CD14-positive monocyte (primary cell): ENCODE results near the gene KRT38. TPM values are rescaled to one million over a fixed set of nuclear protein-coding genes. Genes with fewer than 3 reads are reported as not detected.

Source experiments
- DNase-seq, 3 donors: peaks; one replicate each; pipeline ENCODE4 v3.0.0-alpha.2; 2011 to 2022
- H2AFZ ChIP-seq: 2 replicates; pipeline ENCODE4 v1.6.0; 2012; ENCODE audit warnings: mild to moderate bottlenecking, low read depth, low read length, inconsistent platforms; ENCODE audit not compliant: insufficient read depth, poor library complexity, severe bottlenecking
- H3K27ac ChIP-seq, 2 donors: 1 replicate in 1 of 2; 2 replicates in 1 of 2; pipeline ENCODE4 v1.5.1; 2012 to 2013; ENCODE audit warnings: low read length in 2 of 2, control low read depth in 1 of 2, inconsistent platforms in 1 of 2, low read depth in 1 of 2, mild to moderate bottlenecking in 1 of 2
- H3K27me3 ChIP-seq, 2 donors: one replicate each; pipeline versions ENCODE4 v1.6.0 to v1.6.1; 2011 to 2013; ENCODE audit warnings: low read length in 2 of 2; ENCODE audit not compliant: control insufficient read depth in 2 of 2, insufficient read depth in 2 of 2
- H3K36me3 ChIP-seq, 2 donors: replicated peaks in 1 of 2; 1 replicate in 1 of 2; 2 replicates in 1 of 2; pipeline versions ENCODE4 v1.5.1 to v1.6.1; 2012 to 2013; ENCODE audit warnings: low read length in 2 of 2, control low read depth in 1 of 2, inconsistent platforms in 1 of 2, mild to moderate bottlenecking in 1 of 2; ENCODE audit not compliant: insufficient read depth in 2 of 2, control insufficient read depth in 1 of 2
- H3K4me1 ChIP-seq, 2 donors: 1 replicate in 1 of 2; 2 replicates in 1 of 2; pipeline versions ENCODE4 v1.5.1 to v1.6.1; 2012 to 2013; ENCODE audit warnings: low read length in 2 of 2, control low read depth in 1 of 2, inconsistent platforms in 1 of 2, mild to moderate bottlenecking in 1 of 2, moderate library complexity in 1 of 2; ENCODE audit not compliant: insufficient read depth in 2 of 2, control insufficient read depth in 1 of 2
- H3K4me2 ChIP-seq: replicated peaks from 2 replicates; pipeline ENCODE3; 2012; ENCODE audit warnings: low read length, moderate library complexity, mild to moderate bottlenecking; ENCODE audit not compliant: poor library complexity, severe bottlenecking; ENCODE audit errors: extremely low read depth
- H3K4me3 ChIP-seq, 3 experiments: fragments of 200-600 bp in 1 of 3; sonication (generic) in 1 of 3; replicated peaks in 1 of 3; 1 replicate in 2 of 3; 2 replicates in 1 of 3; pipeline ENCODE4 v1.5.1; 2011 to 2013; ENCODE audit warnings: low read length in 3 of 3, mild to moderate bottlenecking in 3 of 3, control low read depth in 2 of 3, low read depth in 2 of 3, inconsistent platforms in 1 of 3, moderate library complexity in 1 of 3
- H3K79me2 ChIP-seq: 2 replicates; pipeline ENCODE4 v1.6.0; 2012; ENCODE audit warnings: mild to moderate bottlenecking, control low read depth, inconsistent platforms, low read length, moderate library complexity; ENCODE audit not compliant: insufficient read depth
- H3K9ac ChIP-seq: 2 replicates; pipeline ENCODE4 v1.6.0; 2017; ENCODE audit warnings: low read length, mild to moderate bottlenecking; ENCODE audit not compliant: insufficient read depth, poor library complexity, severe bottlenecking
- H3K9me3 ChIP-seq, 2 donors: replicated peaks in 1 of 2; 1 replicate in 1 of 2; 2 replicates in 1 of 2; pipeline versions ENCODE4 v1.5.1 to v1.6.1; 2012 to 2013; ENCODE audit warnings: low read length in 2 of 2, control low read depth in 1 of 2; ENCODE audit not compliant: control insufficient read depth in 1 of 2, insufficient read depth in 1 of 2
- H4K20me1 ChIP-seq: 2 replicates; pipeline ENCODE4 v1.6.0; 2012; ENCODE audit warnings: mild to moderate bottlenecking, low read length, control low read depth, moderate library complexity; ENCODE audit not compliant: insufficient read depth
- H3K27ac Mint-ChIP-seq, 7 donors: one replicate each; pipeline ENCODE4 v1.8.0; 2020; ENCODE audit warnings: mild to moderate bottlenecking in 7 of 7, mixed read lengths in 7 of 7, moderate library complexity in 6 of 7, inconsistent platforms in 2 of 7
- H3K27me3 Mint-ChIP-seq, 3 donors: one replicate each; pipeline ENCODE4 v1.8.0; 2021 to 2022; ENCODE audit warnings: low read depth in 3 of 3, mild to moderate bottlenecking in 3 of 3, mixed read lengths in 3 of 3, moderate library complexity in 3 of 3, inconsistent platforms in 1 of 3
- H3K36me3 Mint-ChIP-seq, 2 donors: one replicate each; pipeline ENCODE4 v1.8.0; 2020; ENCODE audit warnings: mixed read lengths in 2 of 2, inconsistent platforms in 1 of 2, mild to moderate bottlenecking in 1 of 2
- H3K4me1 Mint-ChIP-seq: one replicate; pipeline ENCODE4 v1.8.0; 2020; ENCODE audit warnings: mild to moderate bottlenecking, mixed read lengths
- H3K4me3 Mint-ChIP-seq, 2 donors: one replicate each; pipeline ENCODE4 v1.8.0; 2020; ENCODE audit warnings: mild to moderate bottlenecking in 2 of 2, mixed read lengths in 2 of 2, moderate library complexity in 1 of 2
- H3K9me3 Mint-ChIP-seq, 7 donors: one replicate each; pipeline ENCODE4 v1.8.0; 2020 to 2022; ENCODE audit warnings: mixed read lengths in 7 of 7, mild to moderate bottlenecking in 6 of 7, moderate library complexity in 6 of 7, inconsistent platforms in 2 of 7
- WGBS: methylation state at CpG from one replicate; pipeline ENCODE4 v1.1.5; 2013; ENCODE audit warnings: missing lambda C conversion rate; ENCODE audit not compliant: insufficient coverage; 5-methylcytosine and 5-hydroxymethylcytosine counted together
- intact Hi-C, 2 donors: fragments of 100-400 bp; cut with micrococcal nuclease; formaldehyde crosslinking; loops; one replicate each; pipeline versions ENCODE4 v1.15.0 to v1.15.1; 2023
- polyA plus RNA-seq, 3 donors: library from polyadenylated mRNA; depleted of rRNA in 1 of 3; unstranded in 2 of 3; stranded (reverse) in 1 of 3; fragments of 300-500 nt in 2 of 3; fragments of >200 nt in 1 of 3; fragmentation: Illumina TruSeq in 2 of 3; gene quantifications; 1 replicate in 2 of 3; 2 replicates in 1 of 3; pipeline ENCODE4 v1.2.3, GENCODE V29; 2012 to 2021
- TF ChIP-seq, protein P1 (sequence below): fragments of 200-600 bp; IDR thresholded peaks from one replicate; pipeline ENCODE4 v1.8.0; 2022; ENCODE audit warnings: antibody characterized with exemption, mild to moderate bottlenecking

The KRT38 gene
- polyA plus RNA-seq, 3 donors = not detected

DNA sequence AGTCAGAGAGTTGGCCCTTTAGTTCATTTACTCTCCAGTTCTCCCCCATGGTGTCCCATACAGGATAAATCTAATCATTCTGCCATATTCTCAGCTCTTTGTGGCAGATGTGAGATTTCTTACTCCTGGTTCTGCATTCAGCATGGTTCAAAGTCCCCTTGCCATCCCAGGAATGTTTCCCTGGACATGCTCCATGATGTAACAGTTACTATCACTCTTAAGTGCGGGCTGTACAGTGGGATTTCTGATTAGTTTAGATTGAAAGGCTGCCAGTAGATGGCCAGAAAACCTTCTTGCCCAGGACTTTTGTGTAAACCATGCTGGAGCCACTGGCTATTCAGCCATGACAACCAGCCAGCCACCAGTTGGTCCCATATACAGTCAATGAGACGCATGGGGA is 26.8 kb downstream of the KRT38 start:
- Histone ChIP-seq H3K27me3 (no peaks in the 10 kb centered on the region), H3K9ac (no peak overlapping the region), H2AFZ (no peak overlapping the region), H3K4me2 (no peak overlapping the region), H3K4me3 (no peak overlapping the region), H3K27ac (no peak overlapping the region), H3K4me1 (peaks cover 4 to 5% of the 10 kb centered on the region in 2 donors), H3K36me3 (no peaks in the 10 kb centered on the region), H4K20me1 (no peaks in the 10 kb centered on the region), H3K9me3 (no peaks in the 10 kb centered on the region), H3K79me2 (no peaks in the 10 kb centered on the region)
- no peak for DNase-seq
- H3K4me3 Mint-ChIP-seq = no peak overlapping the region
- TF ChIP-seq, protein P1, sequence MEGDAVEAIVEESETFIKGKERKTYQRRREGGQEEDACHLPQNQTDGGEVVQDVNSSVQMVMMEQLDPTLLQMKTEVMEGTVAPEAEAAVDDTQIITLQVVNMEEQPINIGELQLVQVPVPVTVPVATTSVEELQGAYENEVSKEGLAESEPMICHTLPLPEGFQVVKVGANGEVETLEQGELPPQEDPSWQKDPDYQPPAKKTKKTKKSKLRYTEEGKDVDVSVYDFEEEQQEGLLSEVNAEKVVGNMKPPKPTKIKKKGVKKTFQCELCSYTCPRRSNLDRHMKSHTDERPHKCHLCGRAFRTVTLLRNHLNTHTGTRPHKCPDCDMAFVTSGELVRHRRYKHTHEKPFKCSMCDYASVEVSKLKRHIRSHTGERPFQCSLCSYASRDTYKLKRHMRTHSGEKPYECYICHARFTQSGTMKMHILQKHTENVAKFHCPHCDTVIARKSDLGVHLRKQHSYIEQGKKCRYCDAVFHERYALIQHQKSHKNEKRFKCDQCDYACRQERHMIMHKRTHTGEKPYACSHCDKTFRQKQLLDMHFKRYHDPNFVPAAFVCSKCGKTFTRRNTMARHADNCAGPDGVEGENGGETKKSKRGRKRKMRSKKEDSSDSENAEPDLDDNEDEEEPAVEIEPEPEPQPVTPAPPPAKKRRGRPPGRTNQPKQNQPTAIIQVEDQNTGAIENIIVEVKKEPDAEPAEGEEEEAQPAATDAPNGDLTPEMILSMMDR = no peak
- peaks cover 6 to 11% (median 8%) of the 10 kb centered on the region in 3 donors for H3K27me3 Mint-ChIP-seq
- no peaks in the 10 kb centered on the region for H3K9me3 Mint-ChIP-seq
- no peaks in the 10 kb centered on the region for H3K36me3 Mint-ChIP-seq
- WGBS = no CpG with 5 or more reads among the region's 2 CpGs
- H3K27ac Mint-ChIP-seq = no peak overlapping the region
- intact Hi-C loops = no loop called here
- H3K4me1 Mint-ChIP-seq = peaks cover 7% of the 10 kb centered on the region

DNA sequence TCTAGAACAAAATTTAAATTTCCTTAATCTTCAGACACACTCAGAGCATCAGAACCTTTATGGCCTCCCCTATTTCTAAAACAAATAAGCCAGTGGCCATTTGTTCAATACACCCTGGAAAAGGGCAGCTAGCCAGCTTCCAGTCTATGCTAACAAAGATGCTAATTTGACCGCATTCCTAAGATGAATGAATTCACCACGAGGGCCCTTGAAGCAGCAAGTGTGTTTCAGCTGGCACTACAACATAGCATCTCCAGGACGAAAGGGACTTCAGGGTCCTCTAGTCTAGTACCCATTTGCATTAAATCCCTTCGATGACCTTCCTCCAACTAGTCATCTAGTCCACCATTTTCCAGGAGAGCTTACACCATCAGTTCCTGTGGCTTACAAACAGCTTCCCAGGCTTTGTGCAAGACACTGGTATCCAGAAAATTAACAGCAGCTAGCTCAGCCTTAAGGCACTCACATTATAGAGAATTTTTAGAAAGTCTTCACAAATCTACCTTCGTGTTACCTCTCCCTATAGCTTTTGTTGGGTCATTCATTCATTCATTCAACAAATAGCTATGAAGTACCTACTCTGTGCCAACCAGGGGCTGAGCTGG is 27.3 kb downstream of the KRT38 start:
- Histone ChIP-seq H4K20me1 (no peaks in the 10 kb centered on the region), H3K4me1 (peaks cover 4 to 5% of the 10 kb centered on the region in 2 donors), H3K9ac (no peak overlapping the region), H3K27ac (no peak overlapping the region), H3K4me2 (no peak overlapping the region), H3K79me2 (no peaks in the 10 kb centered on the region), H2AFZ (no peak overlapping the region), H3K36me3 (no peaks in the 10 kb centered on the region), H3K27me3 (no peaks in the 10 kb centered on the region), H3K9me3 (no peaks in the 10 kb centered on the region), H3K4me3 (no peak overlapping the region)
- DNase-seq = no peak
- H3K9me3 Mint-ChIP-seq = no peaks in the 10 kb centered on the region
- no peak overlapping the region for H3K4me3 Mint-ChIP-seq
- H3K27me3 Mint-ChIP-seq = peaks cover 6 to 9% (median 8%) of the 10 kb centered on the region in 3 donors
- 59% methylated on average over 4 of the region's 5 CpGs for WGBS
- intact Hi-C loops = no loop called here
- H3K4me1 Mint-ChIP-seq = peaks cover 7% of the 10 kb centered on the region
- H3K27ac Mint-ChIP-seq = no peak overlapping the region
- no peaks in the 10 kb centered on the region for H3K36me3 Mint-ChIP-seq
- TF ChIP-seq, protein P1 = no peak
